HUES64 (cell line): ENCODE data around the gene GATA2. TPM values are rescaled to one million over a fixed set of nuclear protein-coding genes. Genes with fewer than 3 reads are reported as not detected.

Experiments
- H3K27ac ChIP-seq: 2 replicates; pipeline ENCODE4 v1.7.0; 2013; ENCODE audit warnings: low read depth, low read length, inconsistent platforms
- H3K27me3 ChIP-seq: 2 replicates; pipeline ENCODE4 v1.6.1; 2013; ENCODE audit warnings: mild to moderate bottlenecking, low read length; ENCODE audit not compliant: insufficient read depth
- H3K36me3 ChIP-seq: 2 replicates; pipeline ENCODE4 v1.6.1; 2013; ENCODE audit warnings: mild to moderate bottlenecking, low read length; ENCODE audit not compliant: insufficient read depth
- H3K4me1 ChIP-seq: 2 replicates; pipeline ENCODE4 v1.6.1; 2013; ENCODE audit warnings: mild to moderate bottlenecking, low read length, moderate library complexity; ENCODE audit not compliant: insufficient read depth
- H3K4me3 ChIP-seq: 2 replicates; pipeline ENCODE4 v1.5.1; 2013; ENCODE audit warnings: mild to moderate bottlenecking, low read length, moderate library complexity
- H3K9ac ChIP-seq: 2 replicates; pipeline ENCODE4 v1.6.1; 2013; ENCODE audit warnings: mild to moderate bottlenecking, low read depth, low read length
- H3K9me3 ChIP-seq: 2 replicates; pipeline ENCODE4 v1.6.1; 2013; ENCODE audit warnings: low read depth, low read length; ENCODE audit not compliant: insufficient read depth
- WGBS: fragments of 150-250, 120-280 bp; methylation state at CpG from one replicate; pipeline ENCODE4 v1.1.7; 2013; ENCODE audit warnings: missing lambda C conversion rate; 5-methylcytosine and 5-hydroxymethylcytosine counted together
- polyA plus RNA-seq, 2 experiments: library from polyadenylated mRNA; stranded (reverse); fragments of 50-300 nt; gene quantifications; one replicate each; pipeline ENCODE4 v1.2.3, GENCODE V29; 2013

The GATA2 gene
- polyA plus RNA-seq (2013, experiment 1 of 2), result 0.55 TPM
- polyA plus RNA-seq (2013, experiment 2 of 2), result 0.63 TPM

DNA sequence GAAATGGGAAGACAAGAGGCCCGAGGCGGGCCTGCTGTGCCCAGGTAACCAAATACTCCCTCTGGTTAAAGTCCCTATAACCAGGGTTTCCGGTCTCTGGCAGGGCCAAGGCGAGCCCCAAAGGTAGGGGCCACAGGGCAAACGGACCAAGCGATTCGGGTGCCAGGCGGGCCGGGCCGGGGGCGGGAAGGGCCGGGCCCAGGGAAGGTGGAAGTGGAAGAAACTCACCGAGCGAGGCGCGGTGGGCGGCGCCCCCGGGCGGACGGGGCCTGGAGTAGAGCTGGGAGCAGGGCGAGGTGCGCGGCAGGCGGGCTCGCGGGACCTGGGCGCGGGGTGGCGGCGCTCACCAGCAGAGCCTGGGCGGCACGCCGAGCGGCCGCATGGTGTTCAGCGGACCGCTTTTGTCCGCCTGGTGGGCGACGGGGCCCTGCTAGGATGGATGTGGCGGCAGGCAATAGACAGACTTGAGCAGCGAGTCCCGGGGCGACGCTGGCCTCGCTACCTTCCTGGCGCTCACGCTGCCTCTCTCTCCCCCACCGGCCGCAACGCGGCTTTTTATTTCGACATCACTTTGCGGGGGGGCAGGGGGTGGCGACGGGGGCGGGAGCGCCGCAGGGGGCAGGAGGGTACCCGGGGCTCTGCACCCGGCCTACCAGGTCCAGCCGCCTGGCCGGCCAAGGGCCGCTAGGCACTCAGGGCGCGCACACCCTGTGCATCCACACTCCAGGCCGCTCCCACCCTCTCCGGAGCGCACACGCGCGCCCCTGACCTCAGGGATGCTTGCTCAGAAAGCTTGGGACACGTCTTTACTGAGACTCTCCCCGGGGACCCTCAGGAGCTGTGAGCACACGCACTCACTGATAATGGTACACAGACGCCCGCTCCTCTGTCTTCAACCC, at the start of gene GATA2:
Gene GATA2, minus strand, starts transcription at position 531 of the 899 bp plus-strand sequence. CDS start 6,170 bp downstream, outside the sequence.
- 2% methylated on average over 78 of the region's 78 CpGs for WGBS
- Histone ChIP-seq H3K4me1 (peaks cover 22% of the 10 kb centered on the region; the same call in 1 of the 2 replicates), H3K36me3 (no peaks in the 10 kb centered on the region), H3K9me3 (no peaks in the 10 kb centered on the region), H3K9ac (no peak within 1 kb of the TSS), H3K27ac (no peak within 1 kb of the TSS), H3K27me3 (peaks cover 99% of the 10 kb centered on the region), H3K4me3 (peak within 1 kb of the TSS; percentile 18; the same call in 1 of the 2 replicates)

DNA sequence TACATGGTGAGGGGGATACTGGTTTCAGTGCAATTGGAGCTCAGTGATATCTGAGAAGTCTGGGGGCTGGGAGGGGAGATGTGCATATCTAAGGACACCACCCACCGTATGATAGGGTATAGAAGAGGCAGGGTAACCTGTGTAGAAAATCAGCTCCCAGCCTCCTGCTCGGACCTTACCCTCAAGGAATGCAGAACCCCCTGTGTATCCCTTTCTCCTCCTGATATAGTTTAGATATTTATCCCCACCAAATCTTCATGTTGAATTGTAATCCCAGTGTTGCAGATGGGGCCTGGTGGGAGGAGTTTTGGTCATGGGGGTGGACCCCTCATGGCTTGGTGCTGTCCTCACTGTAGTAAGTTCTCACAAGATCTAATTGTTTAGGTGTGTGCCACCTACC, 48.2 kb upstream of the GATA2 start:
- WGBS, result 100% methylated on average over 2 of the region's 2 CpGs
- Histone ChIP-seq H3K9ac (no peak overlapping the region), H3K36me3 (no peaks in the 10 kb centered on the region), H3K27ac (no peak overlapping the region), H3K27me3 (peaks cover 8% of the 10 kb centered on the region; the same call in 1 of the 2 replicates), H3K4me3 (no peak overlapping the region), H3K9me3 (0 out of 2 replicates have a peak, but pooled peaks cover 4% of the 10 kb centered on the region), H3K4me1 (no peaks in the 10 kb centered on the region)

DNA sequence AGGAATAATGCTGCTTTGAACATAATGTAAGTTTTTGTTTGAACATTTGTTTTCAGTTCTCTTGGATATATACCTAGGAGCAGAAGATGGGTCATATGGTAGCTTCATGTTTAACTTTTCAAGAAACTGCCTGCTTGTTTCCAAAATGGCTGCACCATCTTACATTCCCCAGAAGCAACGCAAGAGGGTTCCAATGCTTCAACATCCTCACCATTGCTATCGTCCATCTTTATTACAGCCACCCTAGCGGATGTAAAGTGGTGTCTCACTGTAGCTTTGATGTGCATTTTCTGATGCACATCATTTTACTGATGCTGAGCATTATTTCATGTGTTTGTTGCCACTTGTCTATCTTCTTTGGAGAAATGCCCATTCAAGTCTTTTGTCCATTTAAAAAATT, 46.4 kb upstream of the GATA2 start:
- Histone ChIP-seq H3K4me3 (no peak overlapping the region), H3K27ac (no peak overlapping the region), H3K9ac (no peak overlapping the region), H3K4me1 (no peaks in the 10 kb centered on the region), H3K36me3 (no peaks in the 10 kb centered on the region), H3K27me3 (peaks cover 8% of the 10 kb centered on the region; the same call in 1 of the 2 replicates), H3K9me3 (0 out of 2 replicates have a peak, but pooled peaks cover 4% of the 10 kb centered on the region)
- 90% methylated on average over 3 of the region's 3 CpGs for WGBS

DNA sequence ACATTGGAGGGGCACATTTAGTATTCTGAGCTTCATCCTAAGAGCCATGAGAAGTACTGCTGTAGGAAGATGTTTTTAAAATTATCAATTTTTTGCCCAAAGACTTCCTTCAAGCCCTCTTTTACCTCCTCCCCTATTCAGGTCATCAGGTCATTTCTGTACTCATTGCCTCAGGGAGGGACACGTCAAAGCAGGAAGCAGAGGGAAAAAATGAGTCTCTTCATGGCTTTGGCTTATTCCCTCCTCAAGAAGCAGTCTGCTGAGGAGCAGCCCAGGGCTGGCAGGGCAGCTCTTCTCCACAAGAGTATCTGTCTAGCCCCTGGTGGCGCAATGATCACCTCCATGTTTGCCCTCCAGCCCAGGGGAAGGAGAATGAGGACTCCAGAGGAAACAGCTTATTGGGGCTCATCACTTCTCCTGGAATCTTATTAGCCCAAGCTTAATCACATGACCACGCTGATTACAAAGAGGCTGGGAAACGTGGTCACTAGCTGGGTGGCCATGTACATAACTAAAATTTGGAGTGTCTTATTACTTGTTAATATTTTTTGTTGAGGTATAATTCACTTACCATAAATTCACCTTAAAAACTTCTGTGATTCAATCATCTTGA, 44.2 kb upstream of the GATA2 start:
- H3K4me3 ChIP-seq, result no peak overlapping the region
- peaks cover 8% of the 10 kb centered on the region; the same call in 1 of the 2 replicates for H3K27me3 ChIP-seq
- 0 out of 2 replicates have a peak, but pooled peaks cover 4% of the 10 kb centered on the region for H3K4me1 ChIP-seq
- 84% methylated on average over 4 of the region's 4 CpGs for WGBS
- H3K9me3 ChIP-seq, result no peaks in the 10 kb centered on the region
- H3K9ac ChIP-seq, result no peak overlapping the region
- no peak overlapping the region for H3K27ac ChIP-seq
- H3K36me3 ChIP-seq, result no peaks in the 10 kb centered on the region

DNA sequence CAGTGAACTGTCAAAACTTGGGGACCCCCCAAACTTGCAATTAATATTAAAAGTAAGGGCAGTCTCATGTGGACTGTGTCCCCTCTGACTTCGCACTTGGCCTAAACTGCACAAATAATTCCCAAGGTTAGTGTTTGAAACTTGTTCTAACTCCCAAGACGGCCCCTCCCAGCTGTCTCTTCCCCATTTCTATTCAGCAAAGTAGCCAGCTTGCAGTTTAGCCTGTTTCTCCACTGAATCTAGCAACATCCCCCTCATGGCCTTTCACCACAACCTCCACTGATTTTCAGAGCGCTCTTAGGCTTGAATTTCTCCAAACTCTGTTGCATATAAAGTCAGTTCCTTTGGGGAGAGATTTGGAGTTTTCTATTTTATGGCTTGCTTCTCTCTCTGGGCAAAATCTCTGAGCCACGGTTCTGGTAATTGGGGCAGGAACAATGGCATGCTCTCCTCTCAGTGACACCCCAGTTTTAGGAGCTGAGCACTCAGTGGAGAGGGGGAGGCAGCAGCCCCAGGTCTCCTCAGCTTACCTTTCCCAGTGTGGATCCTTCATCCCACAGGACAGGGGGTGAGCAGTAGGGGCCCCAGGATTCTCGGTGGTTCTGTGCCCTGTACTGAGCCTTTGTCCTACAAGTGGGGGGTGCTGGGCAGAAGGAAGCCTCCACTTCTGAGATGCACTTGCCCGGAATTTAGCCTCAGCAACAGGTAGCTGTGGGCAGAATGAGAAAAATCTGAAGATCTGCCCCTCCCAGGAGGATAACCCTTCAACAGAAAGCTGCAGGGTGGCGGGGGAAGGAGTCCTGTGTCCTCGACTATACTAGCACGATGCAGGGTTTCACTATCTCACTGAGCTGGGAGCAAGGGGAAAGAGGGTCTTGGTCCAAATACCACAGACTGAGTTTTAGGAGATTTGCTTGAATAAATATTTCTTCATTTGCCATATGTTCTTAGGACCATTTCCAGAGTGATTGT, 39.3 kb upstream of the GATA2 start:
- Histone ChIP-seq H3K27ac (no peak overlapping the region), H3K36me3 (no peaks in the 10 kb centered on the region), H3K27me3 (no peaks in the 10 kb centered on the region; the same call in 1 of the 2 replicates), H3K4me1 (0 out of 2 replicates have a peak, but pooled peaks cover 4% of the 10 kb centered on the region), H3K9me3 (no peaks in the 10 kb centered on the region), H3K4me3 (no peak overlapping the region), H3K9ac (no peak overlapping the region)
- whole genome bisulfite sequencing, result 75% methylated on average over 9 of the region's 9 CpGs

DNA sequence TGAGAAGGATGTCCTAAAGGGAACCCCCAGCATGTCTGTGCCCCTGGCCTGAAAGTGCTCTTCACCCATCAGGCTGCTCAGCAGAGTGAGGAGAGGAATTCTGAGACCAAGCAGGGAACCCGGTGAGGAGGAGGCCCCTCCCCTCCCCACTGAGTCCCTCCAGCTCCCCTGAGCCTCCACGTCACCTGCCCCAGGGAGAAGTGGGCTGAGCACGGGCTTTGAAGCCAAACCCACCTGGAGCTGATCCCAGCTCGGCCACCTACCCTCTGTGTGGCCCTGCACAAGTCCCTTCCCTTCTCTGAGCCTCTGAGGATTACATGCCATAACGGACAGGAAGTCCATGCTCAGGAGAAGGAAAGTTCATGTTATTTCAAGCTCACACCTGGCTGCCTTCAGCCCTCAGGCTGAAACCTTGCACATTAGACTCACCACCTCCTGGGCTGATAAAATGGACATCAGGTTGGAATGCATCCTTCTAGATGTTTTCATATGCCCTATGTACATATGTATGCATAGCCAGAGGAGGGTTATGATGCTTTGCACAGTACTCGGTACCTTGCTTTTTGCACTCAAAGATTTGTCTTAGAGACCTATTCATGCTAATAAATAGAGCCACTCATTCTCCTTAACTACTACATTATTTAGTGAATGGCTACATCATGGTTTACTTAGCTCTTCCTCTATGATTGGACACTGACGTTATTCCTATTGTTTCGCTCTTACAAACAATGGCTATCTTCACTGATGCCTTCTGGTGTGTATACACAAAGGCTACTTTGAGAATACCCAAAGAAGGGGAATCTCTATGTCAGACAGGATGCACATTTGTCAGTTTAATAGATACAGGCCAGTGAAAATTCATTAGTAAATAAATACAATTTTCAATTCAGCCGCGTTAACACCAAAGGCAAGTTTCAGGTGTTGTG, 31.6 kb upstream of the GATA2 start:
- Histone ChIP-seq H3K4me1 (no peaks in the 10 kb centered on the region), H3K36me3 (no peaks in the 10 kb centered on the region), H3K9me3 (no peaks in the 10 kb centered on the region), H3K9ac (no peak overlapping the region), H3K4me3 (no peak overlapping the region), H3K27ac (no peak overlapping the region), H3K27me3 (peaks cover 4% of the 10 kb centered on the region; the same call in 1 of the 2 replicates)
- 78% methylated on average over 10 of the region's 10 CpGs for WGBS

DNA sequence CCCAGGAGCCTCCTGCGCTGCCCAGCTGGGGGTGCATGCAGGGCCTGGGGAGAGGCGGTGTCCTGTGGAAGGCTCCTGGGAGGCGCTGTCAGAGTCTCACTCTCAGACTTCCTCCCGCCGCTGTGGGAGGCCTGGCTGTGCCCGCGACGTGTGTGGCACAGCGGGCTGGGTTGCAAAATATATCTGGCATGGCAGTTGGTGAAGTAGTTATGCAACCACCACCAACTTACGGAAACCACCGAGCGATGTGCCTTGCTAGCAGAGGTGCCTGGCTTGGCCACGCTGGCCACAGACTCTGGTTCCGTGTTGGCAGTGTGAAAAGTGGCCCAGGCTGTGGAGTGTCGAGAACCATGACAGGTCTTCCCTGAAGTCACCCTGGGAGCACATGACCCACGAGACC, 30.6 kb upstream of the GATA2 start:
- H3K27me3 ChIP-seq, result peaks cover 4% of the 10 kb centered on the region; the same call in 1 of the 2 replicates
- H3K9me3 ChIP-seq, result no peaks in the 10 kb centered on the region
- no peaks in the 10 kb centered on the region for H3K4me1 ChIP-seq
- H3K4me3 ChIP-seq, result no peak overlapping the region
- H3K9ac ChIP-seq, result no peak overlapping the region
- H3K36me3 ChIP-seq, result no peaks in the 10 kb centered on the region
- H3K27ac ChIP-seq, result no peak overlapping the region
- 96% methylated on average over 16 of the region's 16 CpGs for WGBS

DNA sequence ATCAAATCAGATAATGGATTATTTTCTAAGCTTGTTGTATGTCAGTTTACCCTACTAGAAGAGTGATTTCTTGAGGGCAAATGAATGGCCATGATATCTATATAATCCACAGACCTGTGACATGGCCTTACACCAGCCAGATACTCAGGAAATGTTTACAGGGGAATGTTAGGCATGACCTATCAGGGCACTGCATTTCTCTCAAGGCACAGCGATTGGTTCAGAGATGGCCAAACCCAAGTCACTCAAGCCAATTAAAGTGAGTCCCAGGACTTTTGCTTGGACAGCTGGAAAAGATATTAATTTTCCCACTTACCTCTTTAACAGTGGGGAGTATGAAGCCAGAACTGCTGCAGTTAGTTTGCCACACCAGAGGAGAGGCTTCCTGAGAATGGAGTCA, 28.7 kb upstream of the GATA2 start:
- no peak overlapping the region for H3K4me3 ChIP-seq
- H3K9me3 ChIP-seq, result no peaks in the 10 kb centered on the region
- H3K27ac ChIP-seq, result no peak overlapping the region
- H3K4me1 ChIP-seq, result no peaks in the 10 kb centered on the region
- peaks cover 8% of the 10 kb centered on the region; the same call in 1 of the 2 replicates for H3K27me3 ChIP-seq
- WGBS, result 88% methylated on average over 1 of the region's 1 CpG
- no peaks in the 10 kb centered on the region for H3K36me3 ChIP-seq
- H3K9ac ChIP-seq, result no peak overlapping the region

DNA sequence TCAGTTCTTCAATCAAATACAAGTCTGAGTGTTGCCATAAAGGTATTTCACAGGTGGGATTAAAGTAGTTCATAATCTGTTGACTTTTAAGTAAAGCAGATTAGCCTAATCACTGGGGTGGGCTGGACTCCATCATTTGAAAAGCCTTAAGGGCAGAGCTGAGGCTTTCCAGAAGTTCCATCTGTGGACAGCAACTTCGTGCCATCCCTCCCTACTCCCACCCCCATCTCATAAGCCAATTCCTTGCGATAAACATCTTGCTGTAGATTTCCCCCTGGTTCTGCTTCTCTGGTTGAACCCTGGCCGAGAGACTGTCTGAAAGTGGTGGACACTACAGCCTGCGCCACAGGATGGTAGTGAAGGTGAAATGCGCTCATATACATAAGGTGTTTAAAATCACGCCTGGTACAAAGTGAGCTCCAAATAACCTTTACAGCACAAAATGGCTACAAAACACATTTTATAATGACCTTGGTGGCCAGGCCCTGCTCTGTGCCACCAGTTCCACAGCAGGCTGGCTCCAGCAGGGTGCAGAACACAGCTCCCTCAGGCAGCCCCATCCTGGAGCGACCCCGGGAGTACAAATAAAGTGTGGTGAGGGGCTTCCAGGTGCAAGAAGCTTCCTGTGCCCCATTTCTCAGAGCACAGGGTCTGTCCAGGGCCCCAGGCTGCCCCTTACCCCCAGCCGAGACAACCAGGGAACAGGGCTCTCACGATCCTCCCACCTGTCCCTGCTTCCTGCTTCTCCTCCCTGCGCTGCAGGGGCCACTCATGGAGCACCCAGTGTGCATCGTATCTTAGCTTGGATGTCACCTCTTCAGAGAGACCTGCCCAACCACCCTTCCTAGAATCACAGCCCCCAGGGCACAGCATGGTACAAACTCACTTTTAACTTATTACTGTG, 25.8 kb upstream of the GATA2 start:
- Histone ChIP-seq H3K36me3 (no peaks in the 10 kb centered on the region), H3K9ac (no peak overlapping the region), H3K4me1 (no peaks in the 10 kb centered on the region), H3K27me3 (peaks cover 8% of the 10 kb centered on the region; the same call in 1 of the 2 replicates), H3K4me3 (no peak overlapping the region), H3K27ac (no peak overlapping the region), H3K9me3 (peaks cover under 1% of the 10 kb centered on the region; the same call in 1 of the 2 replicates)
- 85% methylated on average over 12 of the region's 12 CpGs for WGBS
